GM12878 (cell line): Measurements from ENCODE around the gene STX8. TPM values are rescaled to one million over a fixed set of nuclear protein-coding genes. Genes with fewer than 3 reads are reported as not detected.

ENCODE experiments used
- ATAC-seq: fragments of 200-7000 bp; cut with Tn5 transposase; 3 replicates; pipeline ENCODE4 v1.9.1; 2020; ENCODE audit warnings: mild to moderate bottlenecking, moderate library complexity
- BruUV-seq: library from RNA; stranded (reverse); fragments of 400-500 nt; replicated peaks from 2 replicates; lab custom pipeline; 2021; lab: Mats Ljungman, UMichigan
- CTCF ChIA-PET: fragments of 300-600 bp; sonication (Branson Sonifier 250); formaldehyde crosslinking; extraction: SDS; loops from one replicate; lab custom pipeline; 2021; ENCODE audit warnings: inconsistent platforms; lab: Yijun Ruan, JAX
- POLR2A ChIA-PET: fragments of 350-600 bp; formaldehyde crosslinking; extraction: SDS; loops from one replicate; lab custom pipeline; 2021; ENCODE audit warnings: inconsistent platforms; lab: Charles Lee
- RAD21 ChIA-PET: fragments of 300-600 bp; sonication (Branson Sonifier 250); formaldehyde crosslinking; loops from one replicate; lab custom pipeline; 2023; ENCODE audit warnings: antibody characterized with exemption; ENCODE audit not compliant: unreplicated experiment; lab: Charles Lee
- SMC1A ChIA-PET: fragments of 300-600 bp; sonication (Branson Sonifier 250); formaldehyde crosslinking; loops from one replicate; lab custom pipeline; 2023; ENCODE audit not compliant: unreplicated experiment, uncharacterized antibody; lab: Charles Lee
- DNase-seq: peaks from one replicate; pipeline ENCODE4 v3.0.0-alpha.2; 2011; ENCODE audit warnings: low read depth, low spot score
- FAIRE-seq: peaks from 3 replicates; lab custom pipeline; 2011; peaks lifted over from hg19 to GRCh38; lab: Jason Lieb, UNC
- H2AFZ ChIP-seq: 2 replicates; pipeline ENCODE4 v1.6.0; 2011; ENCODE audit warnings: low read depth, low read length, control low read depth; ENCODE audit not compliant: control insufficient read depth
- H3K27ac ChIP-seq: 2 replicates; pipeline ENCODE4 v1.5.1; 2011; ENCODE audit warnings: control low read depth; ENCODE audit not compliant: control insufficient read depth, insufficient read depth
- H3K27me3 ChIP-seq, 2 experiments: replicated peaks in 1 of 2; 2 replicates each; pipeline versions ENCODE4 v1.6.0 to v1.6.1; 2011; ENCODE audit warnings: low read length in 1 of 2; ENCODE audit not compliant: control insufficient read depth in 2 of 2, insufficient read depth in 2 of 2
- H3K36me3 ChIP-seq, 2 experiments: 2 replicates each; pipeline ENCODE4 v1.5.1; 2011; ENCODE audit warnings: low read length in 1 of 2; ENCODE audit not compliant: control insufficient read depth in 2 of 2, insufficient read depth in 2 of 2
- H3K4me1 ChIP-seq: 2 replicates; pipeline ENCODE4 v1.6.1; 2011; ENCODE audit warnings: mild to moderate bottlenecking, low read length, moderate library complexity, mixed read lengths; ENCODE audit not compliant: control insufficient read depth, insufficient read depth
- H3K4me2 ChIP-seq: 2 replicates; pipeline ENCODE4 v1.6.0; 2011; ENCODE audit warnings: control low read depth; ENCODE audit not compliant: control insufficient read depth, insufficient read depth
- H3K4me3 ChIP-seq: fragments of 200-600 bp; sonication (generic); 2 replicates; pipeline ENCODE4 v1.5.1; 2016
- H3K79me2 ChIP-seq: 2 replicates; pipeline ENCODE4 v1.6.0; 2011; ENCODE audit warnings: low read length; ENCODE audit not compliant: control insufficient read depth, insufficient read depth
- H3K9ac ChIP-seq: 2 replicates; pipeline ENCODE4 v1.8.0; 2011; ENCODE audit warnings: low read length, control low read depth, mixed read lengths; ENCODE audit not compliant: control insufficient read depth, insufficient read depth
- H3K9me3 ChIP-seq: replicated peaks from 3 replicates; pipeline ENCODE4 v1.5.1; 2011; ENCODE audit warnings: mild to moderate bottlenecking, low read length; ENCODE audit not compliant: control insufficient read depth, insufficient read depth
- H4K20me1 ChIP-seq: 2 replicates; pipeline ENCODE4 v1.6.0; 2011; ENCODE audit not compliant: control insufficient read depth, insufficient read depth
- BCLAF1 ChIP-seq: fragments of 450-650 bp; IDR thresholded peaks from 2 replicates; pipeline ENCODE4 v1.6.1; 2017; ENCODE audit warnings: antibody characterized with exemption, mild to moderate bottlenecking, moderate library complexity
- BMI1 ChIP-seq: fragments of 450-650 bp; IDR thresholded peaks from 2 replicates; pipeline ENCODE4 v1.6.1; 2016; ENCODE audit warnings: mild to moderate bottlenecking, moderate library complexity, borderline replicate concordance
- CBX3 ChIP-seq: fragments of 200-600 bp; sonication (generic); IDR thresholded peaks from 2 replicates; pipeline ENCODE4 v1.6.1; 2016; ENCODE audit warnings: low read depth, borderline replicate concordance
- EZH2 ChIP-seq: IDR thresholded peaks from 2 replicates; pipeline ENCODE4 v1.6.1; 2012; ENCODE audit warnings: low read depth, mild to moderate bottlenecking, control low read depth, inconsistent platforms, low read length, borderline replicate concordance; ENCODE audit not compliant: control insufficient read depth
- JUND ChIP-seq: IDR thresholded peaks from 2 replicates; pipeline ENCODE4 v1.6.1; 2012; ENCODE audit warnings: low read depth, mild to moderate bottlenecking, low read length, improper control_type of control experiment, moderate library complexity
- POU2F2 ChIP-seq: IDR thresholded peaks from 3 replicates; pipeline ENCODE4 v1.6.1; 2011; ENCODE audit warnings: low read depth, mild to moderate bottlenecking, low read length, borderline replicate concordance
- RB1 ChIP-seq: fragments of 450-650 bp; formaldehyde crosslinking; IDR thresholded peaks from 2 replicates; pipeline ENCODE4 v1.6.1; 2017; ENCODE audit warnings: mild to moderate bottlenecking, borderline replicate concordance
- SPI1 ChIP-seq: IDR thresholded peaks from 2 replicates; pipeline ENCODE4 v1.6.1; 2011; ENCODE audit warnings: low read depth, mild to moderate bottlenecking, low read length, moderate library complexity, borderline replicate concordance; ENCODE audit not compliant: insufficient read depth
- SRF ChIP-seq, 2 experiments: IDR thresholded peaks; 2 replicates each; pipeline ENCODE4 v1.6.1; 2011; ENCODE audit warnings: low read depth in 2 of 2, low read length in 2 of 2, mild to moderate bottlenecking in 1 of 2, moderate library complexity in 1 of 2
- SUPT20H ChIP-seq: IDR thresholded peaks from 2 replicates; pipeline ENCODE4 v1.6.1; 2011; ENCODE audit warnings: low read depth, mild to moderate bottlenecking, low read length, moderate library complexity, borderline replicate concordance; ENCODE audit not compliant: control insufficient read depth
- ZBTB33 ChIP-seq: fragments of 450-650 bp; IDR thresholded peaks from 2 replicates; pipeline ENCODE4 v1.6.1; 2017; ENCODE audit warnings: mild to moderate bottlenecking
- ZNF207 ChIP-seq: fragments of 450-650 bp; IDR thresholded peaks from 2 replicates; pipeline ENCODE4 v1.6.1; 2014; ENCODE audit warnings: antibody characterized with exemption, mild to moderate bottlenecking, borderline replicate concordance
- WGBS: methylation state at CpG from one replicate; pipeline ENCODE4 v1.1.6; 2016; ENCODE audit warnings: low lambda C conversion rate; ENCODE audit not compliant: insufficient replicate concordance, insufficient coverage; ENCODE audit errors: missing lambda C conversion rate; 5-methylcytosine and 5-hydroxymethylcytosine counted together
- in situ Hi-C: fragments of 300-500 bp; cut with MboI; formaldehyde crosslinking; loops from 9 replicates; pipeline ENCODE4 v1.14.3; 2018; ENCODE audit warnings: mixed read lengths
- intact Hi-C: fragments of 100-400 bp; cut with micrococcal nuclease; formaldehyde crosslinking; loops from one replicate; pipeline ENCODE4 v1.14.2; 2022; ENCODE audit not compliant: unreplicated experiment
- polyA plus RNA-seq, 11 experiments: library from polyadenylated mRNA; depleted of rRNA in 4 of 11; unstranded in 6 of 11; stranded (reverse) in 5 of 11; fragments of >200 nt; fragmentation: Nextera tagmentation in 4 of 11; fragmentation: Illumina TruSeq in 1 of 11; extraction: Ambion mirVana in 4 of 11; extraction: Trizol in 1 of 11; gene quantifications; 1 replicate in 1 of 11; 2 replicates in 10 of 11; pipeline versions ENCODE4 v1.2.1 to v1.2.3, GENCODE V29; 2011 to 2016; ENCODE audit warnings: inconsistent platforms in 2 of 11, missing spikeins in 2 of 11, low read depth in 1 of 11
- total RNA-seq, 4 experiments: library from RNA; depleted of rRNA in 3 of 4; stranded (reverse); fragments of >200 nt in 3 of 4; fragmentation: Illumina TruSeq in 1 of 4; extraction: Trizol in 1 of 4; gene quantifications; 2 replicates each; pipeline versions ENCODE4 v1.2.1 to v1.2.3, GENCODE V29; 2013 to 2021
- TF ChIP-seq, protein P1 (sequence below): fragments of 450-650 bp; formaldehyde crosslinking; IDR thresholded peaks from 2 replicates; pipeline ENCODE4 v1.4.0; 2020; ENCODE audit warnings: mild to moderate bottlenecking, moderate library complexity

Gene STX8
- total and polyA plus RNA-seq, 10 of the 15 experiments (the other 5 are each of a cell fraction or from before 2014, with no cell fraction given), result 47.9 to 151 (median 72.9) TPM

GRCh38 chr17:9465210-9465921 lies 110.3 kb downstream of the STX8 start:
- ChIA-PET CTCF (no interaction called here), RAD21 (no interaction called here), SMC1A (no interaction called here), POLR2A (interaction anchor here (0.6 kb wide), 1 partner anchor 70 kb away, joined by 3 read pairs; no protein-coding TSS in a partner anchor)
- no peak overlapping the region for H3K4me3 ChIP-seq
- no peaks in the 10 kb centered on the region; a peak in 1 of 4 replicates for H3K36me3 ChIP-seq
- no TSS peak for BruUV-seq
- in situ Hi-C loops, result no loop called here
- no peak for TF ChIP-seq POU2F2
- TF ChIP-seq EZH2, result no peak
- no peak for TF ChIP-seq BCLAF1
- no peak for TF ChIP-seq SPI1
- TF ChIP-seq ZNF207, result no peak
- no peak for TF ChIP-seq BMI1
- no peak for TF ChIP-seq SUPT20H
- TF ChIP-seq SRF (IDR thresholded peaks at IDR 0.05; ENCODE audit: low read depth in 2 of 2, low read length in 2 of 2), result no peak
- TF ChIP-seq CBX3, result no peak
- TF ChIP-seq RB1, result no peak
- TF ChIP-seq JUND, result no peak
- TF ChIP-seq, protein P1, sequence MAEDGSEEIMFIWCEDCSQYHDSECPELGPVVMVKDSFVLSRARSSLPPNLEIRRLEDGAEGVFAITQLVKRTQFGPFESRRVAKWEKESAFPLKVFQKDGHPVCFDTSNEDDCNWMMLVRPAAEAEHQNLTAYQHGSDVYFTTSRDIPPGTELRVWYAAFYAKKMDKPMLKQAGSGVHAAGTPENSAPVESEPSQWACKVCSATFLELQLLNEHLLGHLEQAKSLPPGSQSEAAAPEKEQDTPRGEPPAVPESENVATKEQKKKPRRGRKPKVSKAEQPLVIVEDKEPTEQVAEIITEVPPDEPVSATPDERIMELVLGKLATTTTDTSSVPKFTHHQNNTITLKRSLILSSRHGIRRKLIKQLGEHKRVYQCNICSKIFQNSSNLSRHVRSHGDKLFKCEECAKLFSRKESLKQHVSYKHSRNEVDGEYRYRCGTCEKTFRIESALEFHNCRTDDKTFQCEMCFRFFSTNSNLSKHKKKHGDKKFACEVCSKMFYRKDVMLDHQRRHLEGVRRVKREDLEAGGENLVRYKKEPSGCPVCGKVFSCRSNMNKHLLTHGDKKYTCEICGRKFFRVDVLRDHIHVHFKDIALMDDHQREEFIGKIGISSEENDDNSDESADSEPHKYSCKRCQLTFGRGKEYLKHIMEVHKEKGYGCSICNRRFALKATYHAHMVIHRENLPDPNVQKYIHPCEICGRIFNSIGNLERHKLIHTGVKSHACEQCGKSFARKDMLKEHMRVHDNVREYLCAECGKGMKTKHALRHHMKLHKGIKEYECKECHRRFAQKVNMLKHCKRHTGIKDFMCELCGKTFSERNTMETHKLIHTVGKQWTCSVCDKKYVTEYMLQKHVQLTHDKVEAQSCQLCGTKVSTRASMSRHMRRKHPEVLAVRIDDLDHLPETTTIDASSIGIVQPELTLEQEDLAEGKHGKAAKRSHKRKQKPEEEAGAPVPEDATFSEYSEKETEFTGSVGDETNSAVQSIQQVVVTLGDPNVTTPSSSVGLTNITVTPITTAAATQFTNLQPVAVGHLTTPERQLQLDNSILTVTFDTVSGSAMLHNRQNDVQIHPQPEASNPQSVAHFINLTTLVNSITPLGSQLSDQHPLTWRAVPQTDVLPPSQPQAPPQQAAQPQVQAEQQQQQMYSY (CRISPR knock-in tag), result no peak
- no peak for TF ChIP-seq ZBTB33
- no peaks in the 10 kb centered on the region for H3K79me2 ChIP-seq
- H3K27me3 ChIP-seq, result no peaks in the 10 kb centered on the region
- H3K27ac ChIP-seq, result no peak overlapping the region
- intact Hi-C loops, result no loop called here
- ATAC-seq (no peak), DNase-seq (no peak), FAIRE-seq (no peak)
- no peaks in the 10 kb centered on the region for H3K9me3 ChIP-seq
- no peak overlapping the region for H3K4me2 ChIP-seq
- no peak overlapping the region for H2AFZ ChIP-seq
- H4K20me1 ChIP-seq, result no peaks in the 10 kb centered on the region
- H3K4me1 ChIP-seq, result no peaks in the 10 kb centered on the region
- no peak overlapping the region for H3K9ac ChIP-seq
- 83% methylated on average over 16 of the region's 16 CpGs for WGBS
